Measurements from ENCODE around the gene UNC5B. TPM values are rescaled to one million over a fixed set of nuclear protein-coding genes. Genes with fewer than 3 reads are reported as not detected.

The UNC5B gene
- total RNA-seq, 4 donors from 2014 or later, result 3.9 to 7.1 (median 5.7) TPM

DNA sequence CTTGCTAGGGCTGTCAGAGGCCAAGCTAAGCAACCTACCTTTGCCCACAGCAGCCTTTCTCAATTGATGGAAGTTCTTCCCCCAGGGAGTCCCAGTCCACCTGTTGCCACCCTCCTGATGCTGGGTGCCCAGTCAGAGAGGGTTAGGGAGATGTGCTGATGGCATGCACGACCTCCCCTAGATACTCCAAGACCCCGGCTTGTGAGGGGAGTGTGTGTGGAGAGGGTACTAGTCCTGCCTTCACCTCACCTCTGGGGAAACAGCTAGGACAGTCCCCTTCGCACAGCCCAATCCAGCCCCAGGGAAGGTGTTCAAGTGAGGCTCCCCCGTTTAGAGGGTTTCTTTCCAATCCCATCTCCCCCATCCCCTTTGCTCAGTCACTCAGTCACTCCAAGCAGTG, 1.3 kb upstream of the UNC5B start:
- Histone ChIP-seq H3K27me3 (no peaks in the 10 kb centered on the region), H3K27ac (no peak overlapping the region), H3K4me1 (peaks cover 8 to 16% of the 10 kb centered on the region in 2 donors), H3K36me3 (no peaks in the 10 kb centered on the region), H3K9me3 (no peaks in the 10 kb centered on the region), H3K4me3 (replicated peaks in 1 of 3) (no peak overlapping the region)
- intact Hi-C loops (cut with DNase I), result loop anchor here (10.0 kb wide), 1 partner anchor 666 kb away; no protein-coding TSS in a partner anchor
- DNase-seq, result no peak
- no peak for TF ChIP-seq POLR2A (IDR thresholded peaks at IDR 0.05)
- TF ChIP-seq, protein P1, sequence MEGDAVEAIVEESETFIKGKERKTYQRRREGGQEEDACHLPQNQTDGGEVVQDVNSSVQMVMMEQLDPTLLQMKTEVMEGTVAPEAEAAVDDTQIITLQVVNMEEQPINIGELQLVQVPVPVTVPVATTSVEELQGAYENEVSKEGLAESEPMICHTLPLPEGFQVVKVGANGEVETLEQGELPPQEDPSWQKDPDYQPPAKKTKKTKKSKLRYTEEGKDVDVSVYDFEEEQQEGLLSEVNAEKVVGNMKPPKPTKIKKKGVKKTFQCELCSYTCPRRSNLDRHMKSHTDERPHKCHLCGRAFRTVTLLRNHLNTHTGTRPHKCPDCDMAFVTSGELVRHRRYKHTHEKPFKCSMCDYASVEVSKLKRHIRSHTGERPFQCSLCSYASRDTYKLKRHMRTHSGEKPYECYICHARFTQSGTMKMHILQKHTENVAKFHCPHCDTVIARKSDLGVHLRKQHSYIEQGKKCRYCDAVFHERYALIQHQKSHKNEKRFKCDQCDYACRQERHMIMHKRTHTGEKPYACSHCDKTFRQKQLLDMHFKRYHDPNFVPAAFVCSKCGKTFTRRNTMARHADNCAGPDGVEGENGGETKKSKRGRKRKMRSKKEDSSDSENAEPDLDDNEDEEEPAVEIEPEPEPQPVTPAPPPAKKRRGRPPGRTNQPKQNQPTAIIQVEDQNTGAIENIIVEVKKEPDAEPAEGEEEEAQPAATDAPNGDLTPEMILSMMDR (IDR thresholded peaks at IDR 0.05), result no peak
- 67 to 68% methylated on average over 4 of the region's 4 CpGs for WGBS, 2 donors

DNA sequence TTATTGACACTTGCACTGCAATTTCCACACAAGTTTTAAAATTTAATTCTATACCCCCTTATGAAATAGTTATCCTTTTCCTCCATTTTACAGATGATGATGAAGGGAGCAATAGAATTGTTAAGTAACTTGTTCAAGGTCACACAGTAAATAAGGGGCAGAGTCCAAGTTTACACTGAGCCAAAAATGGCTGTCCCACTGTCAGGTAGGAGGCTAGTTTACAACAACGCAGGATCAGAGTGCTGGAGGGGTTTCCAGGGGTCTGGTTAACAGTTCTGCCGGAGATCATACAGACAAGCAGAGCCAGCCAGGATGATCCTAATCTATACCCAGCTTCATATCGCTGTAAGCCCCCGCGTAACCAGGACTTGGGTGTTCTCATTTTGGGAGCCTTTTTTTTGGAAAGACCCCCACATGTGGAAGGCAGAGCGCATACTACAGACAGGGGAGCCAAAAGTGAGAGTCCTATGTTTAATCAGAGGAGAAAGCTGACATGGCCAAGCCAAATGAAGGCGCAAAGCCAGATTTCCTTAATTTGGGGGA, 524 bp upstream of the UNC5B start:
- WGBS, 2 donors, result 11 to 16% methylated on average over 6 to 7 of the region's 7 CpGs
- peaks cover 11 to 19% of the 10 kb centered on the region in 2 donors for H3K4me1 ChIP-seq

DNA sequence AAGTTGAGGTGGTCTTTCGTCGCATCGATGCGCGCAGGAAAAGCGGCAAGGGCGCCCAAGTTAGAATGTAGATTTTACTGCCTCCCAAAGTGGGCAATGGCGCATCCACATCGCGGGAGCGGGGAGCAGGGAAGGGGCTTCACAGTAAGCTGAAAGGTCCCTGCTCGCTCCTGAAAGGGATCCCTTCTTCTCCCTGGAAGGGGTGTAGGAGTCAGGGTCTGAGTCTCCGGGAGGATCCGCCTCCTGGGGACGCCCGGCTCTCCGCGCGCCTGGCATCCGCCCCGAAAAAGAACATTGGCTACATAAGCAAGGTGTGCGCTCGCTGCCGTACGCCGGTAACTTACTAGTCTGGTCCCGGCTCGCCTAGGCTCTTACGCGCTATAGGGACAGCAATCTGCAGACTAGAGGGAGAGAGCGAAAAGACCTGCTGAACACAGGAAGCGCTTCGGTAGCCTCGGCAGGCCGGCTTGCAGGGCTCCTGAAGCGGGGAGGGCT, 804 bp downstream of the UNC5B start:
- TF ChIP-seq POLR2A (IDR thresholded peaks at IDR 0.05), result no peak
- TF ChIP-seq, protein P1 (IDR thresholded peaks at IDR 0.05), result no peak
- Histone ChIP-seq H3K36me3 (no peaks in the 10 kb centered on the region), H3K27ac (peak overlapping the region in 2 of 3 donors; percentile 38 to 82), H3K27me3 (no peaks in the 10 kb centered on the region), H3K9me3 (no peaks in the 10 kb centered on the region), H3K4me3 (replicated peaks in 1 of 3) (peak overlapping the region; percentile 41 to 63 (median 53)), H3K4me1 (peaks cover 22 to 26% of the 10 kb centered on the region in 2 donors)
- DNase-seq, result peak; percentile 60 to 74
- 0% methylated on average over 17 to 23 of the region's 36 CpGs for WGBS, 2 donors
- intact Hi-C loops (cut with DNase I), result loop anchor here (10.0 kb wide), 1 partner anchor 668 kb away; no protein-coding TSS in a partner anchor

More for the DNA sequence above, 524 bp upstream of the UNC5B start:
- no peak for DNase-seq
- TF ChIP-seq, protein P1 (IDR thresholded peaks at IDR 0.05), result no peak
- TF ChIP-seq POLR2A (IDR thresholded peaks at IDR 0.05), result no peak
- H3K36me3 ChIP-seq, result no peaks in the 10 kb centered on the region
- H3K9me3 ChIP-seq, result no peaks in the 10 kb centered on the region
- H3K27me3 ChIP-seq, result no peaks in the 10 kb centered on the region
- H3K27ac ChIP-seq, result peak overlapping the region in 2 of 3 donors; percentile 27 to 48
- H3K4me3 ChIP-seq (replicated peaks in 1 of 3), result peak overlapping the region in 1 of 3 donors; percentile 53
- intact Hi-C loops (cut with DNase I), result loop anchor here (10.0 kb wide), 1 partner anchor 667 kb away; no protein-coding TSS in a partner anchor

DNA sequence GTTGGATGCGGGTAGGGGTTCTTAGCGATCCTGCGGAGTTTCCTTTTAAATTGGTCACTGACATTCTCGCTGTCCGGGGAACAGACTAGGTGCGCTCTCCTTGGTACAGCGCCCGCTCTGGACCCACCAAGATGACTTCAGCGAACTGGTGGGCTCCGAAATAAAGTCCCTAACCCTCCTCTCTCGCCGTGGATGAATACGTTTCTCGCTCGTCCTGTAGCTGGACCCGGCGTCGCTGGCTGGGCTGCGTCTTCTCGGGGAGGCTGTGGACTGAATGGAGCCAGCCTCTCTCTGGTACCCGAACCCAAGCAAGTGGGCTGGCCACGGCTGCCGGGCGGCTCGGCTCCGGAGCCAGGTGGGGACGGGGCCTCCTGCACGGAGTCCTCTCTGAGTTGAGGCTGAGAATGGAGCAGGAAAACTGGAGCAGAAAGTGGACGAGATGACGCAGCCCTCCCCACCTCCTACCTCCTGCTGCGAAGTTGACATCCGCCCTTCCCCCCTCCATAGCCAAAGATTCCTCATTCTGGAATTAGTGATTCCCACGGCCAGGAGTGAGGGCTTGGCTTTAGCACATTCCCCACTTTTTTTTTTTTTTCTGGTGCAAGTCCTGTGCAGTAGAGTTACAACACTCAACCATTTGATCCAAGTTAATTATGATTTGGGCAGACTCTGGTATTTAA, 1.5 kb downstream of the UNC5B start:
- Histone ChIP-seq H3K4me1 (peaks cover 22 to 26% of the 10 kb centered on the region in 2 donors), H3K27ac (peak overlapping the region in 1 of 3 donors; percentile 29), H3K9me3 (no peaks in the 10 kb centered on the region), H3K4me3 (replicated peaks in 1 of 3) (peak overlapping the region in 2 of 3 donors; percentile 10 to 53), H3K36me3 (no peaks in the 10 kb centered on the region), H3K27me3 (no peaks in the 10 kb centered on the region)
- TF ChIP-seq, protein P1 (IDR thresholded peaks at IDR 0.05), result no peak
- intact Hi-C loops (cut with DNase I), result loop anchor here (10.0 kb wide), 1 partner anchor 669 kb away; no protein-coding TSS in a partner anchor
- WGBS, 2 donors, result 3 to 6% methylated on average over 13 to 18 of the region's 33 CpGs
- no peak for DNase-seq

Data from thyroid gland (tissue), 4 donors.